Measurements from ENCODE around the gene ANKRD34C. TPM values are rescaled to one million over a fixed set of nuclear protein-coding genes. Genes with fewer than 3 reads are reported as not detected.

Gene ANKRD34C
- not detected for total RNA-seq

GRCh38 chr15:79282371-79283251, at the start of gene ANKRD34C:
ANKRD34C (plus strand) TSS chr15:79282722; CDS start chr15:79293285, 10,563 bp downstream.
- no peak for ATAC-seq

- ATAC-seq, result no peak
Measured at GRCh38 chr15:79233236-79233635, 49.3 kb upstream of the ANKRD34C start.

GRCh38 chr15:79240036-79240435, 42.5 kb upstream of the ANKRD34C start:
- no peak for ATAC-seq

GRCh38 chr15:79243723-79244122, 38.8 kb upstream of the ANKRD34C start:
- ATAC-seq, result no peak

- ATAC-seq, result no peak
Measured at GRCh38 chr15:79244876-79245275, 37.6 kb upstream of the ANKRD34C start.

GRCh38 chr15:79248183-79248582, 34.3 kb upstream of the ANKRD34C start:
- no peak for ATAC-seq

- ATAC-seq, result no peak
Measured at GRCh38 chr15:79257454-79257853, 25.1 kb upstream of the ANKRD34C start.

GRCh38 chr15:79261836-79262235, 20.7 kb upstream of the ANKRD34C start:
- ATAC-seq, result no peak

- peak; percentile 90 for ATAC-seq
Measured at GRCh38 chr15:79265167-79265566, 17.4 kb upstream of the ANKRD34C start.

- no peak for ATAC-seq
Measured at GRCh38 chr15:79265987-79266579, 16.4 kb upstream of the ANKRD34C start.

- ATAC-seq, result peak; percentile 36
Measured at GRCh38 chr15:79283252-79284048, 928 bp downstream of the ANKRD34C start.

- no peak for ATAC-seq
Measured at GRCh38 chr15:79290642-79291275, 8.2 kb downstream of the ANKRD34C start.

- ATAC-seq, result no peak
Measured at GRCh38 chr15:79292011-79292410, 9.5 kb downstream of the ANKRD34C start.

- no peak for ATAC-seq
Measured at GRCh38 chr15:79294075-79294474, 11.6 kb downstream of the ANKRD34C start.

GRCh38 chr15:79296583-79296982, 14.1 kb downstream of the ANKRD34C start:
- peak; percentile 29 for ATAC-seq

GRCh38 chr15:79299126-79299840, 16.8 kb downstream of the ANKRD34C start:
- ATAC-seq, result no peak

GRCh38 chr15:79299841-79300235, 17.3 kb downstream of the ANKRD34C start:
- no peak for ATAC-seq

GRCh38 chr15:79307251-79307650, 24.7 kb downstream of the ANKRD34C start:
- no peak for ATAC-seq

GRCh38 chr15:79308874-79309273, 26.4 kb downstream of the ANKRD34C start:
- no peak for ATAC-seq

- ATAC-seq, result peak; percentile 24
Measured at GRCh38 chr15:79310612-79310984, 28.1 kb downstream of the ANKRD34C start.

- peak; percentile 80 for ATAC-seq
Measured at GRCh38 chr15:79310985-79311900, 28.7 kb downstream of the ANKRD34C start, which contains the start of gene TMED3. TMED3 (plus strand) TSS chr15:79311112; CDS start chr15:79311250, 138 bp downstream.

Measured in esophagus mucosa (tissue), 1 donor.